Spinal cord (tissue), 10 donors: ENCODE data around the gene MYH4. TPM values are rescaled to one million over a fixed set of nuclear protein-coding genes. Genes with fewer than 3 reads are reported as not detected.

Experiments used
- DNase-seq, 6 donors: peaks; one replicate each; pipeline versions ENCODE4 v3.0.0 to v3.0.0-alpha.2; 2013 to 2015; ENCODE audit warnings: low spot score in 6 of 6, low read depth in 4 of 6
- H3K27ac ChIP-seq: one replicate; pipeline ENCODE4 v1.5.1; 2013; ENCODE audit warnings: low read depth, low read length, control low read depth
- H3K27me3 ChIP-seq: one replicate; pipeline ENCODE4 v1.6.1; 2013; ENCODE audit warnings: low read length; ENCODE audit not compliant: control insufficient read depth, insufficient read depth
- H3K36me3 ChIP-seq: one replicate; pipeline ENCODE4 v1.6.1; 2013; ENCODE audit warnings: low read length; ENCODE audit not compliant: control insufficient read depth, insufficient read depth
- H3K4me1 ChIP-seq: one replicate; pipeline ENCODE4 v1.6.1; 2013; ENCODE audit warnings: low read length; ENCODE audit not compliant: control insufficient read depth, insufficient read depth
- H3K4me3 ChIP-seq: one replicate; pipeline ENCODE4 v1.5.1; 2013; ENCODE audit warnings: low read depth, low read length, control low read depth
- H3K9me3 ChIP-seq: one replicate; pipeline ENCODE4 v1.6.1; 2013; ENCODE audit warnings: low read length; ENCODE audit not compliant: control insufficient read depth, insufficient read depth
- WGBS: methylation state at CpG from one replicate; pipeline ENCODE4 v1.1.5; 2013; ENCODE audit warnings: missing lambda C conversion rate; ENCODE audit not compliant: insufficient coverage; 5-methylcytosine and 5-hydroxymethylcytosine counted together
- long read RNA-seq, 4 donors: transcript quantifications; one replicate each; lab custom pipeline, GENCODE V29; 2026
- polyA plus RNA-seq, 2 donors: library from polyadenylated mRNA; unstranded; fragments of 120-200 nt; gene quantifications; one replicate each; pipeline ENCODE4 v1.2.1, GENCODE V29; 2013; ENCODE audit not compliant: insufficient read length in 2 of 2
- total RNA-seq, 2 donors: library from RNA; depleted of rRNA in 1 of 2; stranded (reverse); fragments of 120-200 nt in 1 of 2; fragments of >200 nt in 1 of 2; gene quantifications; one replicate each; pipeline versions ENCODE4 v1.2.3 to v1.2.4, GENCODE V29; 2013 to 2014
- donor health status: healthy.

Gene MYH4
- total RNA-seq: not detected
- polyA plus RNA-seq: under 1 TPM in 1 of 2 donors, not detected in 1; 0.03 TPM
- long read RNA-seq, donor 1: 0 reads
- long read RNA-seq, donor 2: 0 reads
- long read RNA-seq, donor 3: 0 reads
- long read RNA-seq, donor 4: 0 reads

DNA sequence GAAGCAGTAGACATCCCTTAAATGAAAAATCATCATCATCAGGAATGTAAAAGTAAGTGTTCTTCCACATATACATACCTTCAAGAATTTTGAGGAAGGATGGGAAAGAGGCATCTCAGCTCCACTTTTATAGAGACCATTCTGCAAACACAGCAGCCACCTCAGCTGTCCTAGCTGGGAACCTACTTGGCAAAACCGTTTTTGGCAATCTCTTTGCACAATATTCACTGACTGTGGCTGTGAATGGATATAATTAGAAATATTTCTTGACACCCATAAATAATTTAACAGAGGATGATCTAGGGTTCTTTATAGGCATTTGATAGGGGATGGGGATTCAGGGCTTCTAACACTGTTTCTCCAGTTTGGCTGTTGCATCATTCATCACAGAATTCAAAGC is at the start of gene MYH4:
TSS of gene MYH4 (minus strand) at position 101 of the 400 bp plus-strand sequence. CDS start 2,814 bp downstream, outside the sequence.
- H3K9me3 ChIP-seq: no peaks in the 10 kb centered on the region
- H3K4me1 ChIP-seq: no peaks in the 10 kb centered on the region
- DNase-seq: no peak
- H3K27ac ChIP-seq: no peak within 1 kb of the TSS
- H3K27me3 ChIP-seq: no peaks in the 10 kb centered on the region
- WGBS: no CpG with 5 or more reads among the region's 1 CpG
- H3K4me3 ChIP-seq: no peak within 1 kb of the TSS
- no peaks in the 10 kb centered on the region for H3K36me3 ChIP-seq

DNA sequence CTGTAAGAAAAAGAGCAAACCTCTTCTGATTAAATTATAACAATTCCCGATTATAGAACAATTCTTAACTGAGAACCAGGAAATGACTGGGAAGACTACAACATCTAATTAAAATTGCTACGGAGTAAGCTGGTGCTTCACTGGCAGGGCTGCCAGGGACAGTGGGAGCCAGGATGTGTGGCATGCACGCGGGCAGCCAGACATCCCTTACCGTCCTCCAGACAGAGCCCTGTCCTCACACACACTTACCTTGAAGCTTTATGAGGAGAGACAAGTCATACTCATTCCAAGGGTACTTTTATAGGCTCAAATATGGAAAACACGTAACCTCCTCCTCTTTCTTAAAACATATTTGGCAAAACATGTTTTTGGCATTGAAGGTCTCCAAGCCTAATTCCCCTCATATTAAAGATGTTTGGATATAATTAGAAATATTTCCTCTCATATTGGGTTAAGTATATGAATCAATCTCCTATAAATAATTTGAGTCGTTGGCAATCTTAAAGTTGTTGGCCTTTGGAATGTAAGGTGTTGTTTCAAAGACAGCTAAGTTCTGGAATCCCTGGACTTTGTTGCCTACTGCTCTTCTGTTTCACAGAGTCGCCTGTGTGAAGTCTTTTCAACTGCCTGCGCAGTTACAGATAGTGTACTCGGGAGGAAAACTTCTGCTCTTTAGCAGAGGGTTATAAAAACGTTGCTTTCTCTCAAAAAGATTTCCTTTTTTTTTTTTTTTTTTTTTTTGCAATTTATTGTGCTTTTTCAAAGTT is 49.1 kb upstream of the MYH4 start, which contains the start of gene MYH1:
TSS of gene MYH1 (minus strand) at position 272 of the 767 bp plus-strand sequence. CDS start 1,900 bp downstream, outside the sequence.
- 70% methylated on average over 2 of the region's 11 CpGs for WGBS

DNA sequence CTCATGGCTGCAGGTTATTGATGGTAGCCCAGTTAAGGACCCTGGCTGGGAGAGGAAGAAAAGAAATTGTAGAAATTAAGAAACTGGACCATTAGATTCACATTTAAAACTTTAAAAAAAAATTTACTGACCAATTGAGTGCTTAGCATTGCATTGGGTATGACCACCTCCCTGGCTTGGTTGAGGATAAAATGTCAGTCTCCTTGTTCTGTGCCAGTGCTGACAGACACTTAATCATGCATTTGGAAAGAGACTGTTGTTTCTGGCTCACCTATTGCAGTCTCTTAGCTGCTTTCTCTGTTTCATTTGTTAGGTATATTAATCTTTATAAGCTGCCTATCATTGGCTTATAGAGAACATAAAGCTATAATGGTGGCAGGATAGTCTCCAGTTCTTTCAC is 47.3 kb upstream of the MYH4 start:
- no peaks in the 10 kb centered on the region for H3K36me3 ChIP-seq
- no peak for DNase-seq
- no peak overlapping the region for H3K27ac ChIP-seq
- H3K27me3 ChIP-seq: no peaks in the 10 kb centered on the region
- no peak overlapping the region for H3K4me3 ChIP-seq
- H3K4me1 ChIP-seq: no peaks in the 10 kb centered on the region
- no peaks in the 10 kb centered on the region for H3K9me3 ChIP-seq

More for the DNA sequence above, 49.1 kb upstream of the MYH4 start, which contains the start of gene MYH1:
- Histone ChIP-seq H3K27ac (no peak within 1 kb of the TSS), H3K4me1 (no peaks in the 10 kb centered on the region), H3K9me3 (no peaks in the 10 kb centered on the region), H3K27me3 (no peaks in the 10 kb centered on the region), H3K36me3 (no peaks in the 10 kb centered on the region), H3K4me3 (no peak within 1 kb of the TSS)
- DNase-seq: no peak

GRCh38 chr17:10516065-10516464 is 46.7 kb upstream of the MYH4 start:
- WGBS: 97% methylated on average over 7 of the region's 7 CpGs
- Histone ChIP-seq H3K36me3 (no peaks in the 10 kb centered on the region), H3K9me3 (no peaks in the 10 kb centered on the region), H3K27ac (no peak overlapping the region), H3K4me1 (no peaks in the 10 kb centered on the region), H3K4me3 (no peak overlapping the region), H3K27me3 (no peaks in the 10 kb centered on the region)
- DNase-seq: no peak

DNA sequence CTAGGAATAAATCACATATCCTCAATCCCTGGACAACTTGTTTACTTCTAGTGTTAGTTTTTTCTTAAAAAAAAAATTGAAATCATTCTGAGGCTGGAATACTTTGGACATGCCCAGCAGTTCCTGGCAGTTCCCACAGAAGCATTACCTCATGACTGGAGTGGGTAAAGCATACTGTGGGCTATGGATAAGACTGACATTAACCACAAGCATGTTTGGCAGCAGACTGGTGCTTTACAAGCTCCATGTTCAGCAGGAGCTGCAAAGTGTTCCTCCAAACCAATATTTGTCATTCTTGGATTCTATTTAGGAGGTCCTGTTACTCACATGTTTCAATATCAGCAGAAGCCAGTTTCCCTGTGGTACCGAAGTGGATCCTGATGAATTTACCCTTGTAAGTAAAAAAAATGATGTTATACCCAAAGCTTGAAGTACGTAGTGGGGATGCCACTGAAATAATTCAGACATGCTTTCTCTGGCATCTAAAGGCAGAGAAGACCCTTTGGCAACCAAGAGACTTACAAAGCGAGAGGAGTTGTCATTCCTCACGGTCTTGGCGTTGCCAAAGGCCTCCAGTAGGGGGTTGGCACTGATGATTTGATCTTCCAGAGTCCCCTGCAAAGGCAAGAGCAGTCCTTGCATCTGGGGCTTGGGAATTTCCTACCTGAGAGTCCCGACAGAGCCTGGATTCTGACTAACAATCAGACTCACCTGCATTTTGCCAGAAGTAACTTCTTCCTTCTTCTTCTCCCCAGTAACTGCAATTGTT is 44.1 kb upstream of the MYH4 start:
- Histone ChIP-seq H3K4me3 (no peak overlapping the region), H3K36me3 (no peaks in the 10 kb centered on the region), H3K27ac (no peak overlapping the region), H3K4me1 (no peaks in the 10 kb centered on the region), H3K9me3 (no peaks in the 10 kb centered on the region), H3K27me3 (no peaks in the 10 kb centered on the region)
- DNase-seq: peak in 1 of 6 donors; percentile 2
- 64% methylated on average over 1 of the region's 6 CpGs for WGBS

GRCh38 chr17:10512856-10513255 is 43.5 kb upstream of the MYH4 start:
- DNase-seq: no peak
- WGBS: no CpG with 5 or more reads among the region's 2 CpGs

DNA sequence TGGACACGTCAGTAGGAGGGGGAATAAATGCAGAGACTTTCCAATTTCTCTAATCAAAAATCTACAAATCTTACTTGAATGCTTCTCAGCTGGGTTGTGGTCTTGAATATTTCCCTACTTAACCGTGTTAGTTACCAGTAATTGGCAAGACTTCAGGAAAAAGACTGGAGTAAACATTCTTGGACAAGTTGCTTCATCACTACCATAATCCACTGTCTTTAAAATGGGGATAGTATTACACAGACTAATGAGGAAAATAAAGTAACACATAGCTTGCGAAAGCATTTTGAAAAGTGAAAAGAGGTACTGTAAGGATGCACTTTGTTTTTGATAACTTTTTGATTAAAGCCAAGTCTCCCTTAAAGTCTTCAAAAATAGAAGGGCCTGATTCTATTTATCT is 30.6 kb upstream of the MYH4 start:
- no peaks in the 10 kb centered on the region for H3K9me3 ChIP-seq
- no CpG with 5 or more reads among the region's 3 CpGs for WGBS
- H3K4me1 ChIP-seq: no peaks in the 10 kb centered on the region

More at GRCh38 chr17:10512856-10513255, 43.5 kb upstream of the MYH4 start:
- Histone ChIP-seq H3K4me3 (no peak overlapping the region), H3K27ac (no peak overlapping the region), H3K27me3 (no peaks in the 10 kb centered on the region), H3K9me3 (no peaks in the 10 kb centered on the region), H3K4me1 (no peaks in the 10 kb centered on the region), H3K36me3 (no peaks in the 10 kb centered on the region)

GRCh38 chr17:10492004-10492403 is 22.6 kb upstream of the MYH4 start:
- Histone ChIP-seq H3K27ac (no peak overlapping the region), H3K9me3 (peaks cover 10% of the 10 kb centered on the region), H3K4me3 (no peak overlapping the region), H3K27me3 (no peaks in the 10 kb centered on the region), H3K36me3 (no peaks in the 10 kb centered on the region), H3K4me1 (no peaks in the 10 kb centered on the region)
- DNase-seq: no peak
- WGBS: no CpG with 5 or more reads among the region's 2 CpGs

More for the DNA sequence above, 30.6 kb upstream of the MYH4 start:
- no peaks in the 10 kb centered on the region for H3K27me3 ChIP-seq
- H3K4me3 ChIP-seq: no peak overlapping the region
- H3K36me3 ChIP-seq: no peaks in the 10 kb centered on the region
- H3K27ac ChIP-seq: no peak overlapping the region
- no peak for DNase-seq

DNA sequence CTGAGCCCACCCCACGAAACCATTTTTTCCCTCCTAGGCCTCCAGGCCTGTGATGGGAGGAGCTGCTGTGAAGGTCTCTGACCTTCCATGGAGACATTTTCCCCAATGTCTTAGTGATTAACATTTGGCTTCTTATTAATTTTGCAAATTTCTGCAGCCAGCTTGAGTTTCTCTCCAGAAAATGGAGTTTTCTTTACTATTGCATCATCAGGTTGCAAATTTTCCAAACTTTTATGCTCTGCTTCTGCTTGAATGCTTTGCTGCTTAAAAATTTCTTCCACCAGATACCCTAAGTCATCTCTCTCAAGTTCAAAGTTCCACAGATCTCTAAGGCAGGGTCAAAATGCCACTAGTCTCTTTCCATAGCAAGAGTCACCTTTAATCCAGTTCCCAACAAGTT is 12.9 kb upstream of the MYH4 start:
- Histone ChIP-seq H3K27ac (no peak overlapping the region), H3K27me3 (no peaks in the 10 kb centered on the region), H3K4me3 (no peak overlapping the region), H3K9me3 (peaks cover 2% of the 10 kb centered on the region), H3K36me3 (no peaks in the 10 kb centered on the region), H3K4me1 (no peaks in the 10 kb centered on the region)
- no peak for DNase-seq
- 80% methylated on average over 1 of the region's 1 CpG for WGBS
